Stimulated activated CD4-positive, alpha-beta T cell treated with anti-CD3 and anti-CD28 coated beads, Interleukin-4, amount 100 ng/mL, for 48 hours (primary cell): ENCODE results near the gene PROSER3.
"Not testable (repeated sequence)": the region's sequence is repeated elsewhere in the genome, so short reads cannot be mapped to it uniquely, and the experiment has no call there.

Experiments used
- DNase-seq, 2 donors: peaks; one replicate each; pipeline ENCODE4 v3.0.0-alpha.2; 2020; ENCODE audit warnings: low read depth in 2 of 2

Gene PROSER3

DNA sequence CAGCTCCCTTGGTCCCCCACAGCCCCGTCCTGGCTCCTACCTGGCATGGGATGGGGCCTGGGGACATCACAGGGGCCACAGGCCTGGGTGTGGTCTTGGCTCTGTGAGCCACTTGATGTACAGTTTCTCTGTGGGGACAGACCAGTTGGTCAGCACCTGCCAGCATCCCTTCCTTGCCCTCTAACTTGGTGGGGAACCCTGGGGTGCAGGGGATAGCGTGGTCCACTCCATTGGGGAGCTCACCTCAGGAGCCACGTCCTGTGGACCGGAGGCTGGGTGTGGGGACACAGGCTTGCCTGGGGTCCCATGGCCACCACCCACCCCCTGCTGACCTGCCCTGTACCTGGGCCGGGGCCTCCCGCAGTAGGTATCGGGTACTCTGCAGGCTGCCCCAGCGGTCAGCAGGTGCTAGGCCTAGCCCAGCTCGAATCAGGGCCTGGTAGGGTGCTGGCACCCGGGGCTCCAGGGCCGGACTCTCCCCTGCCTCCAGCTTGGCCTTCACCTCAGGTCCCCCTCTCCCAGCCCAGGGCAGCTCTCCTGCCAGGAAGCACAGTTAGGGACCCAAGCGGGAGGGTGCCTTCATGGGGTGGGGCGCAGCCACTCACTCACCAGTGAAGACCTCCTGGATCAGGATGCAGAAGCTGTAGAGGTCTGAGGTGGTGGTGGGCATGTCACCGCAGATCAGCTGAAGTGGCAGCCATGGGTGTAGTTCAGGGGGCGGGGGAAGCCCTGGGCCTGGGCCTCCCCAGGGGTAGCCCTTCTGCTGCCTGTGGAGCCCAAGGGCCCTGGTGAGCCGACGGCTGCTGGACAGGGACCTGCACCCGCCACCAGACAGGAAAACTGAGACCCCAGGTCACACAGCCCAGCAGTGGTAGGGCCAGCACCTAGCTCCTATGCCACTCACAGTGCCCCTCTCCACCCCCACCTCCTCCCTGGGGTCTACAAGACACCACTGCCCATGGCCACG, 32.3 kb downstream of the PROSER3 start:
- no peak for DNase-seq

DNA sequence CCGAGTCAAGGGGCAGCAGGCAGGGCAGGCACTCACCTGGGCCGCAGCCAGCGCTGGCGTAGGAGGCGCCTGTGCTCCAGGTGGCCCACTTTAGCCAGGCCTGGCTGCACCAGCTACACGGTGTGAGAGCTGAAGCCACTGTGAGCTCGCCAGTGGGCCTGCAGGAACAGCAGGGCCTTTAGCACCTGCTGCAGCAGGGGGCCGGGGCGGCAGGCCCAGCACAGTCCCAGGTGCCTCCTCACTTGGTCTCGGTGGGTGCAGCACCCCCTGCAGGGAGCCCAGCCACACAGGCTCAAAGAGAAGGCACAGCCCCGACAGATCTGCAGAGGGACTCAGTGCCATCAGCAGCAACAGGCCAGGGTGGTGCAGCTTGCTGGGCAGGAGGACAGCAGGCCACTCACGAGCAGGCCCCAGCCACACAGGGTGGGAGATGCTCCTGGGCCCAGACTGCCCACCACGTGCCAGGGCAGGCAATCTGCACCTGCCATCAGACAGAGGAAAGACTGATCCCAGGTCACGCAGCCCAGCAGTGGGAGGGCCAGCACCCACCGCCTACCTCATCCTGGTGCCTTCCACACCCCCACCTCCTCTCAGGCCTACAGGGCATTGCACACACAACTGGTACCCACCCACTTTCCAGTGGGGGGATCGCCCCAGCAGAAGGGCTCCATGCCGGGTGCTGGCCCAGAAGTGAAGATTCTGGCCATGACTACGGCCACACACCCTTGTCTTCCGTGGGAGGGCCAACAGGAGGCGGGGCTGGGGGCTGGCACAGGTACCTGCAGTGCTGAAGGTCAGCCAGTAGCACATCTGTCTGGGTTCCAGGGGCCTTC, 33.2 kb downstream of the PROSER3 start:
- DNase-seq: no peak

DNA sequence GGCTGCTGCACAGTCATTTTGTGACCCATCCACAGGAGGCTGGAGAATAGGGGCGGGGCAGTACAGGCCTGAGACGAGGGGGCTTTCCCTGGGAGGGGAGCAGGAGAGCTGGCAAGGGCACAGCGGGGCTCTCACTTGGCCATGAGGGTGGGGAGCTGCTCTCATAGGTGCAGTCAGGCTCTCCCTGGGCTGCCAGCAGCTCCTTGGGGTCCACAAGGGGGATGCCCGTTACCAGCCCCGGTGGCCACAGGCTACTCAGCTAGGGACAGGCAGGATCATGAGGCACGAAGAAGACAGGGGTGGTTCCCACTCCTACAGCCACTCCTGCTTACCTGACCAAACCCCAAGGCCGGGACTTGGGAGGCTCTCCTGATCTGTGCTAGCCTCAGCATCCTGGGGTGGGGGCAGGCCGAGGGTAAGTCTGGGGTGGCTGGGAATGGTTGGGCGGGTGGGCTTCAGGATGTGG, 33.9 kb downstream of the PROSER3 start:
- DNase-seq: no peak

DNA sequence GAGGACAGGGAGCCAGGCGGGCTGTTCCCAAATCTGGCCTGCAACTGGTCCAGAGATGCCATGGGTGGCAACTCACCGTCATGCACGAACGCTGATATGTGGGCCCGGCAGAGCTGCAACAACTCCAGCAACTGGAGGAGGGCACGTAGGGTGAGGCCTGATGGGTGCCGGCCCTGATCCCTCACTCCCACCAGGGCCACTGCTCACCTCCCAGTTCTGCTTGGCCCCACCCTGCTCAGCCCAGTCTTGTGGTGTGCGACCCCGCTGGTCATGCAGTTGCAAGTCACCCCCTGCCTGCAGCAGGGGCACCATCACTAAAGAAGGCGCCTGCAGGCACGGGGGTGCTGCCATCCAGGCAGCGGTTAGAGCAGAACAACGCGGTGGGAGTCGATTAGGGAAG, 34.3 kb downstream of the PROSER3 start:
- DNase-seq: no peak

DNA sequence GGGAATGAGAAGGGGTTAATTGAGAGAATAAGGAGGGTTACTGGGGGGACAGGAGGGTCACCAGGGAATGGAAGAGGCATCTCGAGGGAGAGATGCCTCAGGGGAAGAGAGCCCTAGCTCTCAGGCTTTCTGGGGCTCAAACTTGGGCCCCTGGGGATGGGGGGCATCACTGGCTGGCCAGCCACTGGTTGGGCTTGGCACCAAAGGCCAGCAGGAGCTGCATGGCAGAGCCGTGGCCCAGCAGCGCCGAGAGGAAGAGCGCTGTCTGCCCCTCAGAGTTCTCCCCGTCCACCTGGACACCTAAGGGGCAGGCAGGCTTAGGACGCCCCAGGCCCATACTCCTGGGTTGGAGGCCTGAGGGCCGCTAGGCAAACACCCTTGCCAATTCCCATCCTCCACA, 34.9 kb downstream of the PROSER3 start:
- no peak for DNase-seq

DNA sequence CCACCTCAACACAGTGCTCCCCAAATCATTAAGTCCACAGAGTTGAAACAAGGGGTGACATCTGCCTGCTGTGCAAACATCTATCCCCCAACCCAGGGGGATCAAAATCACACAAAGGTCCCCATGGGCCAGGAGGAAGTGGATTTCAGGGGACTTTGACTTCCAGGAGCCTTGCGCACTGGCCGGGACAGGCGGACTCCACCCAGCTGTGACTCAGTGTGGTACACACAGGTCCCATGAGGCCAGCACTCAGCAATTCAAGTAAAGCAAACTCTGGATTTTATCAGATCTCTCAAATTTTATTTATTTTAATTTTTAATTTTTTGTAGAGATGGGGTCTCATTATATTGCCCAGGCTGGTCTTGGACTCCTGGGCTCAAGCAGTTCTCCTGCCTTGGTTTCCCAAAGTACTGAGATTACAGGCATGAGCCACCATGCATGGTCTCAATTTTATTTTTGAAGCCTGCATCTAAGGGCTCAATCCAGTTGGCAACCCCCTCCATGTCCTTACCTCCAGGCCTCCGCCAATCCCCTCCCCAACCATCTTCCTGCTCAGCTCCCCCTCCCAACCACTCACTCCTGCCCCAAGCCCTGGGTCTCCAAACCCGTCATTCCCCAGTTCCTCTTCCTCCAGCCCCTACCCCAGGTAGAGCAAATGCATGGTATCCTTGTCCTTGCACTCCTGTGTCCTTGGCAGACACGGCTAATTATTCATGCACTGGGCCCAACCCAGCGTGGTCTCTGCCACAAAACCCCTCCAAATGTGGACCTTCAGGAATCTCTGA, 35.6 kb downstream of the PROSER3 start:
- no peak for DNase-seq

DNA sequence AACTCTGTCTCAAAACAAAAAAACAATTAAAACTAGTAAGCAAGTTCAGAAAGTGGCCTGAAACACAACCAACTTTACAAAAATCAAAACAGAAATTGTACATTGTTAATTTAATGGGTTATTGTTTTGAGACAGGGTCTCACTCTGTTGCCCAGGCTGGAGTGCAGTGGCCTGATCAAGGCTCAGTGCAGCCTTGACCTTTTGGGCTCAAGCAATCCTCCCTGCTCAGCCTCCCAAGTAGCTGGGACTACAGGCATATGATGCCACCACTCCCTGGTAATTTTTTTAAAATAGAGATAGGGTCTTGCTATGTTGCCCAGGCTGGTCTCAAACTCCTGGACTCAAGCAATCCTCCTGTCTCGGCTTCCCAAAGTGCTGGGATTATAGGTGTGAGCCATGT, 37.6 kb downstream of the PROSER3 start:
- not testable (repeated sequence) for DNase-seq

DNA sequence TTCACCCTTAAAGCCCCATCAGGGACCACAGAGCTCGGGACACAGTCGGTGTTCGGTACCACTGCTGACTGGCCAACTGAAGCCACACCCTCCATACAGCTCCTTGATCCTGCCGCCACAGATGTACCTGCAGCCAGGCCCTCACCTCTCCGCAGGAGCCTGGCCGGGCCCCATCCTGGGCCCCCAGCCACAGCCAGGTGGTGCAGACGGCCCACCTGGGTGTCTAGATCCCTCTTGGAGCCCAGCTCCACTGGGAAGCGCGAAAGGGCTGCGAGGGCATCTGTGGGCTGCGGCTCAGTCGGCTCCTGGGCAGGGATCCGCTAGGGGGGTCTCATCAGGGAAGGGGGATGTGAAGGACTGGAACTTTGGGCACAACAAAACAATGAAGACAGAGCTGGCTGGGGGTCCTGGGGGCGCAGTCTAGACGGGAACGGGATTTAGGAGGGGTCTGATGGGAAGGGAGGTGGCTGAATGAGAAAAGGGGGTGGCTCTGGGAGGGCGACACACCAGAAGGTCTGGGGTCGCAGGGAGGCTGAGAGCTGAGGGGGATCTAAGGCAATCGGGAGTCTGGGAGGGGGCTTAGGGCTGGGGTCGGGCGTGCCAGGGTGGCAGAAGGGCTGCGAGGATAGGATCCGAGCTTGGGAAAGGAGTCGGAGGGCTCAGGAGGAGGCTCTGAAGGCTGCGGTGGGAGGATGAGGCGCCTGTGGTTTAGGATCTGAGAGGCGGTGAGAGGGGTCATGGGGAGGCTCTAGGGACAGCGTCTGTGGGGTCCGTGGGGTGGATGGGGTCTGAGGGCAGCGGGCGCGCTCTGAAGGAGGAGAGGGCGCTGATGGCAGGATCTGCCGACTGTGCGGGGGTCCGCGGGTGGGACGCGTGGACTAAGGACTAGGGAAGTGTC, 38.9 kb downstream of the PROSER3 start:
- DNase-seq: no peak

DNA sequence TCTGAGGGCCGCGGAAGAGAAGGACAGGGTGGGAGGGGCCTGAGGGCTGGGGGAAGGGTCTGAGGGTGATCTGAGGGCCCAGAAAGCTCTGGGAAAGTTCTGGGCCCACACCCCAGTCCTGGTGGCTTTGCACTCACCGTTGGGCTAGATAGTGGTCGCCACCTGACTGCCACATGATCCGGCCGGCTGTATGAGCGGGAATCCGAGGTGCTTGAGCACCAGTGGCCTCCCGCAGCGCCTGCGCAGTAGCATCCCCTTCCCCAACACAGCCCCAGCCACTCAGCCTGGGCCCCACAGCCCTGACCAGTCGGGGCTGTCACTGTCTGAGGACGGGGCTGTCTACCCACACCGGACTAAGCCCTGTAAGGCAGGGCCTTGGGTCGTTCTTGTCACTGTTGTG, 39.7 kb downstream of the PROSER3 start:
- DNase-seq: peak in 1 of 2 donors; percentile 12

DNA sequence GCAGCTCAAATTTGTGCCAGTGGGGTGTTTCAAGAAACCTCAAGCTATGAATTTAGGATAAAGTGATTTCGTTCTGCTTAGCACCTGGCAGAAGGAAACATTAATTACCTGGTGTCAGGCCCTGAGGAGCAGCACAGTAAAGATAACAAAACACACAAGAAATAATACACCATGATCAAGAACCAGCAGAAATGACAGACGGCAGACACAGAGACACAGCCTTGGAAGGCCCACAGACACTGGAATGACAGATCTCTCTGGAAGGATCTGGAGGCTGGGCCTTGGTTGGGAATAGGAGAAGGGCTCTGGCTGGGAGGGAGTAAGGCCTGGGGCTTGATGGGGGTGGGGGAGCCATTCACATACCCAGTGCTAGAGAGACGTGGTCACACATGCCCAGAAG, 43.9 kb downstream of the PROSER3 start:
- no peak for DNase-seq

DNA sequence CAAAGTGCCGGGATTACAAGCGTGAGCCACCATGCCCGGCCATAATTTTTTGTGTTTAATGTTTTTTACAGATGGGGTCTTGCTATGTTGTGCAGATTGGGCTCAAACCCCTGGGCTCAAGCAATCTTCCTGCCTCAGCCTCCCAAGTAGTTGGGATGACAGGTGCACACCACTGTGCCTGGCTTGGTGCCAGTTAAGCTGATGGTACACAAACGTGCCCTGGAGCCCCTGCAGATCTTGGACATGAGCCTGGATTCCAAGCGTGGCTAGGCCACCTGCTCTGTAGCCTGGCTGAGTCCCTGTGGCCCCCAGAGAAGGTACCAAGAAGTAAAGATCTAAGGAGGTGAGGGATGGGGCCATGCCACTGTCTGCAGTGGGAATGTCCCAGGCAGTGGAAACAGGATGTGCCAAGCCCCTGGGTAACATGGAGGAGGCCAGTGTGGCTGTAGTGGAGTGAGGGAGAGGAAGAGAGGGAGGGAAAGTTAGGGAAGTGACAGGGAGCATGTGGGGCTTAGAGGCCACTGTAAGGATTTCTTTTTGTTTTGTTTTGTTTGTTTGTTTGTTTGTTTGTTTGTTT, 47.6 kb downstream of the PROSER3 start:
- no peak for DNase-seq

DNA sequence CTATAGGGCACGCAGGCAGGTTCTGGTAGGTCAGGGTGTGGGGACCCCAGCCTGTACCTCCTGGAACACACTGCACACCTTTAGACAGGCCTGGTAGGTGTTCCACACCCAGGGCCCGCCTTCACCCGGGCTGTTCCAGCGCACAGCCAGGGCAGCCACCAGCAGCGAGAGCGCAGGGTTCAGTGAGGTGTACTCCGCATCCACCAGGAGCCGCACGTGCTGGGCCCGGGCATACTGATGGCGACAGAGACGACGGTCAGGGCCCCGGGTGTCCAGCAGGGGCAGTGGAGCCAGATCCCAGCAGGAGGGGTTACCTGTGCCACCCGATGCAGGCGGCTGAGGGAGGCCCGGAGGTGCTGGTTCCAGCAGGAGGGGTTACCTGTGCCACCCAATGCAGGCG, 48.6 kb downstream of the PROSER3 start:
- DNase-seq: no peak

DNA sequence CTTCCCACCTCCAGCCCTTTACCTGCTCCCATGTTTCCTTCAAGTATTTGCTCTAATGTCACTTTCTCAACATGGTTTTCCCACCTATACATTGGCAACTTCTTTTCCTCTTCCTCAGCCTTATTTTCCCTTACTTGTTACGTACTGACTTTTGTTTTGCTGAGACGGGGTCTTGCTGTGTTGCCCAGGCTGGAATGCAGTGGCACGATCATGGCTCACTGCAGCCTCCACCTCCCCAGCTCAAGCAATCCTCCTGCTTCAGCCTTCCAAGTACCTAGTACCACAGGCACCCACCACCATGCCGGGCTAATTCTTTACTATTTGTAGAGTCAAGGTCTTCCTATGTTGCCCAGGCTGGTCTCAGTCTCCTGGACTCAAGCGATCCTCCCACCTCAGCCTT, 49.7 kb downstream of the PROSER3 start:
- no peak for DNase-seq

DNA sequence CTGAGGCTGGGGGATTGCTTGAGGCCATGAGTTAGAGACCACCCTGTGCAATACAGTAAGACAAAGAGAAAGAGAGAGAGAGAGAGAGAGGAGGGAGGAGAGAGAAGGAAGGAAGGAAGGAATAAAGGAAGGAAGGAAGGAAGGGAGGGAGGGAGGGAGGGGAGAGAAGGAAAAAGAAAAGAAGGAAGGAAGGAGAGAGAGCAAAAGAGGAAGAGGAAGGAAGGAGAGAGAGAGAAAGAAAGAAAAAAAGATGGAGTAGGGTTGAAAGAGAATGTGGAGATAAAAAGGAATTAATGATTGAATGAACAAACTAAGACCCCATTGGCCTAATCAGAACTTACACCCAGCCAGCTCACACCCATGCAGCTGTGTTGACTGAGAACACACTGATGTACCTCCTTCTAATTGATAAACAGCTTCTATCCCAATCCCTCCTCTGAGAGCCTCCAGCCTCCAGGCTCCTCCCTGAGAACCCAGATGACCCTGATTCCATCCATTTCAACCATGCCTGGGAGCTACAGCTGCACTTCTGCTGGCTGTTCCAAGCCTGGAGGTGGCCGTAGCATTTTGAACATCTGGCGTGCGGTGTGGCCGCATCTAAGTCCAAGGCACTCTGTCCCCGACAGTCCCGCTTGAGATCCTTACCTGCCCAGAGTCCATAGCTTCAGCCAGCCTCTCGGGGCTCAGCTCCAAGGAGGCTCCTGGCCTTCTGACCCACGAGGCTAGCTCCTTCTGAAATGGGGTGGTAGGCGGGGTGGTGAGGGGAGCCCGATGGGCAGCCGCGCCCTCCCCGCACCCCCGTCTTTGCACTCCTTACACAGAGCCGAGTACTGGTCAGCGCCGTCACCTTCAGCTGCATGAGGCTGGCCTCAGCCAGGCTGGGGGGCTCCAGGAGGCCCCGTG, 53.6 kb downstream of the PROSER3 start:
- no peak for DNase-seq

DNA sequence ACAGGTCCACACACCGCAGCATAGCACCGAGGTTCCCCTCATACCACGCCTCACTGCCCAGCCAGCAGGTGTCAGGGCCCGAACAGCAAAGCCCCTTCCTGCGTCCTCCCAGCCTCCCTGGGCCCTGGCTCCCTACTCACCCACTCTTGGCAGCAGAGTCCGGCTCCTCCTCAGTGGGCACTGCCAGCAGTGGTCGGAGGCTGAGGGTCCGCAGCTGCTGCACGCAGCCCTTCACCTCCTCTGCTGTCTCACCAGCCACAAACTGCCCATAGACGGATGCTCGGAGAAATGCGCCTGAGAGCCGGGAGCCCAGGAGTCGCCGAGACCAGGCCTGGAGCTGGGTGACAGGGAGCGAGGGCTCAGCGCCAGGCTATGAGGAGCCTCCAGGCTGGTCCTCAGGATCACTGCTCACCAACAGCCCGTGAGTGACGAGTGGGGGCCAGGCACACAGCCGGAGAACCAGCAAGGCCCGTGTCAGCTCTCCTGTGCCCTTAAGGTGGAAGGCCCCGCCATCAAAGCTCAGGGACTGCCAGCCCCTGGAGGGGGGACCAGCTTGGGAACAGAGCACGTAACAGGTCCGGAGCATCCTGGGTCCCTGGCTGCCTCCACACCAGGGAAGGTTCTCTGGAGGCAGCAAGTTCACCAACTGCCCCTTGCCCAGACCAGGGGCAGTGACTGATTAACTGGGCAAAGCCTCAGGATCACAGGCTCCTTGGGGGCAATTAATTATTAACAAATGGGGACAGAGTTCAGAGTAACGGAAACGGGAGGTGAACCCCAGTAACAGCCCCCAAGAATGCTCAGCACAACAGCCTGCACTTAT, 54.5 kb downstream of the PROSER3 start, which contains the start of gene PRODH2:
Gene PRODH2, minus strand, starts transcription at position 626 of the 823 bp plus-strand sequence. Its CDS starts 40 bp downstream, at position 586.
- no peak for DNase-seq

DNA sequence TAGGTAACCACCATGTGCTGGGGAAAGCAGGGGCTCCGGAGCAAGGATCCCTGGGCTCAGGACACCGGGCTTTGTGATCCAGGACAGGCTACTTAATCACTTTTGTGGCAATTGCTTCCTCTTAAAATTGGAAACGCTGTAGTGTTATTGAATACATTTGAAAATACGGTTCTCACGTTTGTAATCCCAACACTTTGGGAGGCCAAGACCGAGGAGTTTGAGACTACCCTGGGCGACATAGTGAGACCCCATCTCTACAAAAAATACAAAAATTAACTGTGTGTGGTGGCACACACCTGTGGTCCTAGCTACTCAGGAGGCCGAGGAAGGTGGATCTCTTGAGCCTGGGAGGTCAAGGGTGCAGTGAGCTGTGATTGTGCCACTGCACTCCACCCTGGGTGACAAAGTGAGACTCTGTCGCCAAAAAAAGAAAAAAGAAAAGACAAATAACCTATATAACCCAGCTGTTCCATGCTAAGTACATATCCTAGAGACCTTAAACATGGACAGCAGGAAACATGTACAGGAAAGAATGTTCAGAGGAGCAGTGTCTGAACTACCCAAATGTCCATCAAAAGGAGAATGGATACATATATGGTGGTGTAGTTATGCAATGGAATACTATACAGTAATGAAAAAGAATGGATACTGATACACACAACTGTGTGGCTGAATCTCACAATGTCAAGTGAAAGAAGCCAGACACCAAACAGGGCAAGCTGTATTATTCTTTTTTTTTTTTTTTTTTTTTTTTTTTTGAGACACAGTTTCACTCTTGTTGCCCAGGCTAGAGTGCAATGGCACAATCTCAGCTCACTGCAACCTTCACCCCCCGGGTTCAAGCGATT, 55.3 kb downstream of the PROSER3 start:
- DNase-seq: no peak

DNA sequence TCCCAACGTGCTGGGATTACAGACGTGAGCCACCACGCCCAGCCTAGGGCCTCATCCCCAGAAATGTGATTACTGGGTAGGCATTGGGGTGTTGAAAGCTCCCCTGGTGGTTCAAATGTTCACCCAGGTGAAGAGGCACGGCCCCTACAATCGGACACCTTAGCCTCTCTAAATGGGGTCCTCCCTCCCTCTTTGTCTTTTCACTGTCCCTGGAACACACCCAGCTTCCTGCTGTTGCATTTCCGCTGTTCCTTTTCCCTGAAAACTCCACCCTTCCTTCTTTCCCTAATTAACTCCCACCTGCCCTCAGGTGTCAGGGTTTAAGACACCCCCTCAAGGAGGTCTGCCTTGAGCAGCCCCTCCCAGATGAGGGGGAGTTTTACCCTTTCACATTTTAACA, 58.3 kb downstream of the PROSER3 start:
- DNase-seq: no peak
